Measurements from ENCODE around the gene TBX21.

TBX21 gene

DNA sequence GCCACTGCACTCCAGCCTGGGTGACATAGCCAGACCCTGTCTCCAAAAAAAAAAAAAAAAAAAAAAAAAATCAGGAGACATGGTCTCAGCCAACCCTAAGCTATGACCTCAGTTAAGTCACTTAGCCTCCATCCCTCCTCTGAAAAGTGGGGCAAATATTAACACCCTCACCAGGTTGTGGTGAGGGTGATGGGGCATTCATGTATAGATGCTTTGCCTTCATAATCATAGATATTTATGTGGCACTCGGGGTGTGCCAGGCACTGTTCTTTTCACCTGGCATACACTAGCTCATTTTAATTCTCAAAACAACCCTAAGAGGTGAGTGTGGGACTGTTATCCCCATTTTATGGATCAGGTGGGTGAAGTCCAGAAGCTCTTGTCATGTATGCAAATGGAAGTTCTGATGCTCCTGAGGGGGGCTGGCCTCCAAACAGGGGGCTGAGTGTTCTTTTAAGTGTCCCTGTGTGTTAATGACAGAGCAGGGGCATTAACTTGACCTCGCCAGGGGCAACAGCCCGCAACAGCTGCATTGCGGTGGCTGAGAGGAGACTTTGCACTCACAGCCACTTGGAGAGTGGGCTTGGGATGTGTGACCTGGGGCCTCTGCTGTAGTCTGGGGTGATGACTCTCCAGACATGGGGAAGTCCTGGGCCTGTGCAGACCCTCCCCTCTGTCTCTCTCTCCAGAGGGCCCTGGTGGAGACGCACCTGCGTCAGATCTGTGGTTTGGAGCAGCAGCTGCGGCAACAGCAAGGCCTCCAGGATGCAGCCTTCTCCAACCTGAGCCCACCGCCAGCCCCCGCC lies 34.9 kb upstream of the TBX21 start:
- no peak for DNase-seq (ENCODE audit: low read depth, low spot score)

DNA sequence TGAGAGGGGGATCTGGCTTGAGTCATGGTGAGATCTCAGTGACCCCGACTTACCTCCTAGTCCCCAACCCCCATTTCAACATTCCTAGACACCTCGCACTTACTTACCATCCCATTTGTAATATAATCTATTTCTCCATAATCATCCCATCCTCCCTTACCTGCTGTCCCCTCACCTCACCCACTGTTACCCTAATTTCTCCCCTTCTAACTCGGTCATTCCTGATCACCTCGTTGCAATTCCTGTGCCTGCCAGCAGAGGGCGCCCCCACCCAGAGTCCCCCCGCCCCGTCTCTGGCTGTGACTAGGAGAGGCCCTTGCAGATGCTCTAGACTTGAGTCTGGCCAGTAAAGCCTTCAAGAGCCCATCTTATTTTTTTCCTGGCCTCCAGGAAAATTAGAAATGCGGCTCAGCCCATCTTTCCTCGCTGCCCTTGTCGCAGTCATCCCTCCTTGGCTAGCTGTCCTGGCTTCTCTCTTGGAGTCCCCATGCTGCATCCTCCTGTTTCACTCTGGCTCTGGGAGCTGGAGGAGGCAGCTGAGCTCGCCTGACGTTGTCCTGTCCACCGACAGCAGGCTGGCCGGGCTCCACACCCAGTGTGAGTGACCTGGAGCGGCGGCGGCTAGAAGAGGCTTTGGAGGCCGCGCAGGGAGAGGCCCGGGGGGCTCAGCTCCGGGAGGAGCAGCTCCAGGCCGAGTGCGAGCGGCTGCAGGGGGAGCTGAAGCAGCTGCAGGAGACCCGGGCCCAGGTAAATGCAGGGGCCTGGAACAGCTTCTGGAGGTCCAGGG lies 34.1 kb upstream of the TBX21 start:
- DNase-seq (ENCODE audit: low read depth, low spot score), result no peak

DNA sequence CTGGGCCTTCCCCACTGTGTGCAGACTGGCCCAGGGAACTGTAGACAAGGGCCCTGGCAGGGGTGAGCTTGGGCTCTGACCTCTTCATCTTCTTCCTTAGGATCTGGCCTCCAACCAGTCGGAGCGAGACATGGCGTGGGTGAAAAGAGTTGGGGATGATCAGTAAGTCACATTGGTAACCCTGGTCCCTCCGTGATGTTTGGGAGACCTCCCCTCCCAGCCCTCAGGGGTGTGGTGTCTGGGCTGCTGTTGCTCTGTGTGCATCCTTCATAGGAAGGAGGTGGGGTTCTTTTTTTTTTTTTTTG lies 33.5 kb upstream of the TBX21 start:
- DNase-seq (ENCODE audit: low read depth, low spot score), result no peak

DNA sequence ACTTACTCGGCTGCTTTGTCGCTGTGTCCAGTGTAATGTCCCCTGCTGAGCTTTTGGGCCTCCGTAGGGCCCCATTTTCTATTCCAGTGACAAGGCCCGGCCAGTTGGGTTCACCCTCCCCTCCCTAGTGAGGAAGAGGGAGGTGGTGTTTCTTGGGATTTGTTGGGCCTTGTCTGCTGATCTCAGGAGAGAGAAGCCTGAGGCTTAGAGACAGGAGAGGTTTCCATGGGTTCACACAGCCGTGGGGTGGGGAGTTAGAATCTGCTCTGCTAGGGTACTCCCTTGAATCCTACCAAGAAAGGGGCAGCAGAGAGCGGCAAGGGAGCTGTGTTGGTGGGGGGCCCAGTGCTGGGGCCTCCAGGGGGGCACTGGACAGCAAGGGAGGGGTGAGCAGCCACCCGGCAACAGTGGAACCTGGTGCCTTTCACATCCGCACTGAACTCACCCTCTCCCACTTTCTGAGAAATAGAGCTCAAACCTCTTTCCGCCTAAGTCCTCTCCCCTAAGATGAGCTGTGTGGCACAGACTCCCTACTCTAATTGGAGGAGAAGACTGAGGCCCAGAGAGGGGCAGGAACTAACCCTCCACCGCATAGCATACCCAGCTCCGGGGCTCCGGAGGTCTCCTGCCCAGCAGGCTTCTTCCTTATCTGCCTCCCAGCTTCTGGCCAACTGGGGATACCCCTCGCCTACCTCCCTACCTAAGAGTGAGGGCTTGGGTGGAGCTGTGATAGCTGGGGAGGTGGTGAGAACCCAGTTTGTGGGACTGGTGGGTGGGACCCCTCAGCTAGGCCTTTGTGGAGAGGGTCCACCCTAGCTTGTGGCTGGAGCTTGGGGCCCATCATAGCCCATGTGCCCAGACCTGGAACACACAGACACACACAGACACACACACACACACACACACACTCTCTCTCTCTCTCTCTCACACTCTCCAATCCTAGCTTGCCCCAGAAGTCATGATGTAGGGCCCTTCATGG lies 32.3 kb upstream of the TBX21 start:
- no peak for DNase-seq (ENCODE audit: low read depth, low spot score)

DNA sequence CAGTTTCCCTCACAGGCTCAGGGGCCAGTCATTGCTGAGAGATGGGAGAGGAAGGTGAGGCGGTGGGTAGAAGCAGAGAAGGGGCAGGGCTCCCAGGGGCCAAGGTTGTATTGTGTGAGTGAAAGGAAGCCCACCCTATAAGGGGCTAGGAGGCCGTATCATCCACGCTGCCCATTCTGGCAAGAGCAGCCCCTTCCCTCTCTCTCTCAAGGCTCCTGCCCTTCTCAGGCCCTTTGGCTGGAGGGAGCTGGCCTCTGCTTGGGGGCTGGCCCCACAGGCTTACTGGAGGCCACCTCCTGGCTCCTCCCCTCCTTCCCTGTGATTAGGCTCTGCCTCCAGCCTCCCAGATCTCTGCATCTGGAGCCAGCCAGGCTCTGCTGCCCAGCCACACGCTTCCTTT lies 31.4 kb upstream of the TBX21 start:
- DNase-seq (ENCODE audit: low read depth, low spot score), result no peak

DNA sequence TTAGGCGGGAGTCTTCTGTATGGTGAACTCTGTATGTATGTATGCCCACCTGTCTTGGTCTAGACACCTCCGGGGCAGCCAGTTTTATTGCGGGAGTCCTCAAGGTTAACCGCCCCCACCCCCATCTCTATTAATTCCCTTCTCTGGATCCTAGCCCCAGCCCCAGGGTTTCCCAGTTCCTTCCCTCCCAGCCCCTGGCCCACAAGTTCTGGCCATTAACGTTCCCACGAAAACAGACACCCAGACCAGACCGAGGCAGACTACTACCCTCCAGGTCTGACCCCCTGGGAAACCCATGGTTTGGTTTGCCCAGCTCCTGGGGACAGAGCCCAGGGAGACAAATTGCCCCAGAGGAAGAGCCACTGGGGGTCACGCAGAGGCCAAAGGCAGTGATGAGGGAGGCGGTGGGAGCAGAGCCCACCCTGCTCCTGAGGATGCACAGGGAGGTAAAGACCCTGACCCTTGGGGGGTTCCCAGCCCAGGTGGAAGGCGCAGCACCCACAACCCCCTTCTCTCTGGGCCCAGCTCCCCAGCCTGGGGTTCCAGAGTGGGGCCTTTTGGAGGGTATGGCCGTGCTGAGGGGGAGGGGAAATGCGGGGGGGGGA lies 30.5 kb upstream of the TBX21 start:
- no peak for DNase-seq (ENCODE audit: low read depth, low spot score)

DNA sequence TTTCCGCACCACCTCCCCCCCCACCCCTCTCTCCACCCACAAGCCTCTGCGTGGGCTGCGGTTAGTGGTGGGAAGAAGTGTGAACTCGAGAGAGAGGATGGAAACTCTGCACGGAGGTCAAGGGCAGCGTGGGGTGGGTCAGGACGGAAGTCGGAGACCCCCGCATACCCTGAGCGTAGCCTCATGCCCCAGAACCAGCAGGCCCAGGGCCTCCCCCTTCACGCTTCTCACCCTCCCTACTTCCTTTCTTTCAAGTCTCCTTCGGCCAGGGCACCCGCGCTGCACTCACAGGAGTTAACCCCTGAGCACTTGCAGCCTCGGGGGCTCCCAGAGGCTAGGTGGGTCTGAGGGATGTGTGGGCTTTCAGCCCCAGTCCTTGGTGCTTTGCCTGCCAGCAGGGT lies 29.8 kb upstream of the TBX21 start:
- no peak for DNase-seq (ENCODE audit: low read depth, low spot score)

DNA sequence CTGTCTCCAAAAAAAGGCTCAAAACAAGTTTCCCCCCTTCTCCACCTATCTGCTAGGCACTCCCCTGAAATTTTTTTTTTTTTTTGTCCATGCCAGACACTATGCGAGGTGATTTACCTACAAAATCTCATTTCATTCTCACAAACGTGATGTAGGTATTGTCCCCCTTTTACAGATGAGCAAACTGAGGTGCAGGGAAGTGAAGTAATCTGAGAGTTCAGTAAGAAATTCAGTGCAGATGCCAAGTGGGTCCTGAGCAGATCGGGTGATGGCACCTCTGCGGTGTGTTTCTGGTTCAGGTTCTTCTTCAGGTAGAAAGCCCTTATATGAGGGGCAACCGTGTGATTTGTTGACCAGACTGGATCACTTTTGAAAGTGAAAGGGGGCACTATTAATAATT lies 29.4 kb upstream of the TBX21 start:
- no peak for DNase-seq (ENCODE audit: low read depth, low spot score)

DNA sequence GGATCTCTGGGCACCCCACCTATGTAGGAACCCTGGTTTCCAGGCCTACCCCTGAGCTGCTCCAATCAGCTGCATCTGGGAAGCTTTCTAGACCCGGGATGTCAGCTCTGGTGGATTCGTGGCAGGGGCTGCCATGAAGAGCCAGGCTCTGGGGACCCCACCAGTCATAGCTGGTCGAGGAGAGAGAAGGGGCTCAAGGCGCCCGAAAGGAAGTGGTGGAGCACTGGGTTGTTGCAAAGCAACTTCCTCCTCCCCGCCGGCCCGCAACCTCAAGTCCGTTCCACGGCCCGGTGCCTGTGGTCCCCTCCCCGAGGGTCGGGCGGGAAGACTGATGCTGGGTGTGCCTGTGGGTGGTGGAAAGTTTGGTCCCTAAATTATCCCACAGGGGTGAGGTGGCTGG lies 28.9 kb upstream of the TBX21 start:
- no peak for DNase-seq (ENCODE audit: low read depth, low spot score)

DNA sequence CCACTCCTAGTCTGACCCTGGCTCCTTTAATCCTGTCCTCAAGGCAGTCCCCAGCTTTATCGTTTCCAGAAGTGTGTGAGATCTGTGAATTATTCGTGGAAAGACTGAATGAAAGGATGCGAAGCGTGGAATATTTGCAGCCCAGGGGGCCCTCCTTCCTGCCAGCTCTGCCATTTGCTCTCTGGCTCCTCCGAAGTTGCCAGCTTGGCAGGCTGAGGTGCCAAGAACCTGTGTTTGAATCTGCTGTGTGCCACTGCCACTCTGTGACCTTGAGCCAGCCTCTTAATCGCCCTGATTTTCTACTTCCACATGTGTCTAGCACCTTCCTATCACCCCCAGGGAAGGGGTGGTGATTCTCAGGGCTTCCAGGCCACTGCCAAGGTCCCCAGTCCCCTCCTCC lies 28.3 kb upstream of the TBX21 start:
- DNase-seq (ENCODE audit: low read depth, low spot score), result no peak

DNA sequence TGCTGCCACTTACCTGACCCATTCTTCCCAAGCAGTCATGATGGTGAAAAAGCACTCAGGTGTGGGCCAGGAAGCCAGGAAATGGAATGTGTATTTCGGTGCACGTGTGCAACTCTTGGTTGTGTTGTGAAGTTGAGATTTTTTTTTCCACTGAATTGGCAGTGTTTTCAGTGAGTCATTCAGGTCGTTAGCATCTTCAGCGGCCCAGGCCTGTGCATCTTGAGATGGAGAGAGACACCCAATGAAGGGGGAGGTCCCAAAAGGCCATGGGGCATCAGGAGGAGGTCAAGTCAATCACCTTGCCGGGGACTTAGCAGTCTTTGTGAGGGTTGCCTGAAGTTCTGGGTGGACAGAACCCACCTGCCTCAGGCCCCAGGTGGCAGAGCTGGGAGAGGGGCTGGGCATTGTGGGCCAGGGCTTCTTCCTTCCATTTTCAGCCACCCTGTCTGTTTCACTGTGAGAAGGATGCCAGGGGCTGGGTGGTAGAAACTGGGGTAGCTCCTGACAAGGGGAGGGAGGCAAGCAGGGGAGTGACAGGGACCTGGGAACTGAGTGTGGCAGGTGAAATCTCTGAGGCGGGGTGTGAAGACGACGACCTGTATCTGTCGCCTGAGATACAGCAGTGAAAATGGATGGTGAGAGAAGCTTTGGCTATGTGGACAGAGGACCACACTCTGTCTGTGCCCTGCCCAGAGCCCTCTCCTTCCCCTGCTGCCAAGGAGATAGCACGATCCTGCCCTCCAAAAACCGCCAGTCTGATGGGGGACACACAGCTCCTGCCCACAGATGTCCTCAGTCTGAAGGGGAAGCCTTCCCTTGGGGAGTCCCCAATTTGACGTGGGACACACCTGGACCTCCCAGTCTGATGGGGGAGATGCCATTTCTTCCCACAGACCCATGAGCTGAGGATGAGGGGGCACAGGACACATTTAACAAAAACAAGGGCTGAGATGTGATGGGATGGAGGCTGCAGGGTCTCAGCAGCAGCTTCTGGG lies 27.2 kb upstream of the TBX21 start:
- DNase-seq (ENCODE audit: low read depth, low spot score), result no peak

DNA sequence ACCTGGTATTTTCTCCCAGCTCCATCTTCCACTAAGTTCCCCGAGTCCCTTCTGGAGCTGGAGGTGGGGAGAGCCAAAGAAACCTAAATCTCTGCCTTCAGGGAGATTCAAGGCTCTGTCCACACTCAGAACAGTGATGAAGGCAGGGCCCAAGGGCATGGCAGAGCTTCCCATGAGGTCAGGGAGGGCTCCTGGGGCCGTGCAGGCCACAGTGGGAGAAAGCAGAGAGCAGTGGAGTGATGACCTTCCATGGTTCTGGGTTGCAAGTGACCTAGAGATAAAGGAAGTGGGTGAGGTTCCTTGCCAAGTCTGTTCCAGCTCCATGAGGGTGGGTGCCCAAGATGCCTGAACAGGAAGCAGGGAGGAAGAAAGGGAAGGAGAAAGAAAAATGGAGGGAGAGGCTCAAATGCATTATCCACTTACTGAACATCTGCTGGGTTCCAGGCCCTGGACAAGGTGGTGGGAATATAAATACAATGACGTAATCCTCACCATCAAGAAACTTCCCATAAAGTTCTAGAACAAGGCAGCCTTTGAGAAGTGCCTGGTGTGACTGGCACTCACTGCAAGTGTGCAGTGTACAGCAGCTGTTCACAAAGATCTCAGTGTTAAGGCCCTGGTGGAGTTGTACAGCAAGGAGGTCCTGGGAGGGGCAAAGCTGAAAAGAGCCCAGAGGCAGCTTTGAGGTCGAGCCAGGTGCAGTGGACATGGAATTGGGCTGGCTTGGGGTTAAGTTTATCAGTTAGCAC lies 25.8 kb upstream of the TBX21 start:
- no peak for DNase-seq (ENCODE audit: low read depth, low spot score)

DNA sequence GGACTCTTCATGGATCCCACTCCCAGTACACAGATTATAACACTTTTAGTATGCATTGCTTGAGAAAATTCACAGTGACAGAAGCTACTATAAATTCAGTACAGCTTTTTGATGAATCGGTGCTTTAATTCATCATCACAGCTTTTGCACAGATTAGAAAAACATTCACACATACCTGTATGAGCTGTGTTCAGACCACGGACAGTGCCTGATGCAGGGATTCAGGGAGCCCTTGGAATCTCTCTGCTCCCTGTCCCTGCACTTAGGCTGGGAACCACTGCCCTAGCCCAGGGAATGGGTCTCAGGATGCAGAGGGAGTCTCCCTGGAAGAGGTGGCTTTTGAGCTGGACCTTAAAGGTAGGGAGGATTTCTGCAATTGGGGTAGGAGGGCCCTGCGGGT lies 25.2 kb upstream of the TBX21 start:
- DNase-seq (ENCODE audit: low read depth, low spot score), result no peak

DNA sequence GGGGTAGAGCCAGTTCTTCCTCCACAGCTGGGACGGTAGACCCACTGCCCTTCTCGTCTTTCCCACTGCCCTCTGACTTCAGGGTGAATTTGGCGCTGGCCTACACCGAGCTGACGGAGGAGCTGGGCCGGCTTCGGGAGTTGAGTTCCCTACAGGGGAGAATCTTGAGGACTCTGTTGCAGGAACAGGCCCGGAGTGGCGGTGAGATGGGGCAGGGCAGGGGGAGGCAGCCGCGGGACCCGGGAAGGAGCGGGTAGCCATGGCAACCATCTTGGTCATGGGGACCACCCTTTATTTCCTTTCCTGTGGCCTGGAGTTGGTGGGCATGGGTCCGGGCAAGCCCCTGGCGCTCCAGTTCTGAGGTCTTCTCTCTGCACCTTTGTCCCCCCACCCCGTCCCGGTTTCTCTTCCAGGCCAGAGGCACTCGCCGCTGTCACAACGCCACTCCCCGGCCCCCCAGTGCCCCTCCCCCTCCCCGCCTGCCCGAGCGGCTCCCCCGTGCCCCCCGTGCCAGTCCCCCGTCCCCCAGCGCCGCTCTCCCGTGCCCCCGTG lies 24.6 kb upstream of the TBX21 start:
- no peak for DNase-seq (ENCODE audit: low read depth, low spot score)

DNA sequence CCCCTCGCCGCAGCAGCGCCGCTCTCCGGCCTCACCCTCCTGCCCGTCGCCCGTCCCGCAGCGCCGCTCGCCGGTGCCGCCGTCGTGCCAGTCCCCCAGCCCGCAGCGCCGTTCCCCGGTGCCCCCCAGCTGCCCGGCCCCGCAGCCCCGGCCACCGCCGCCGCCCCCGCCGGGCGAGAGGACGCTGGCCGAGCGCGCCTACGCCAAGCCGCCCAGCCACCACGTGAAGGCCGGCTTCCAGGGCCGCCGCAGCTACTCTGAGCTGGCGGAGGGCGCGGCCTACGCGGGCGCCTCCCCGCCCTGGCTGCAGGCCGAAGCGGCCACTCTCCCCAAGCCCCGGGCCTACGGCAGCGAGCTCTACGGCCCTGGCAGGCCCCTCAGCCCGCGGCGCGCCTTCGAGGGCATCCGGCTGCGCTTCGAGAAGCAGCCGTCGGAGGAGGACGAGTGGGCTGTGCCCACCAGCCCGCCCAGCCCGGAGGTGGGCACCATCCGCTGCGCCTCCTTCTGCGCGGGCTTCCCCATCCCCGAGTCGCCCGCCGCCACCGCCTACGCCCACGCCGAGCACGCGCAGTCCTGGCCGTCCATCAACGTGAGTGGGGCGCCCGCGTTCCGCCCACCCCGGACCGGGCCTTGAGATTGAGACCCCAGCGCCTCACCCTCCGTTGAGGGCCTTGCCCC lies 24.0 kb upstream of the TBX21 start:
- no peak for DNase-seq (ENCODE audit: low read depth, low spot score)

DNA sequence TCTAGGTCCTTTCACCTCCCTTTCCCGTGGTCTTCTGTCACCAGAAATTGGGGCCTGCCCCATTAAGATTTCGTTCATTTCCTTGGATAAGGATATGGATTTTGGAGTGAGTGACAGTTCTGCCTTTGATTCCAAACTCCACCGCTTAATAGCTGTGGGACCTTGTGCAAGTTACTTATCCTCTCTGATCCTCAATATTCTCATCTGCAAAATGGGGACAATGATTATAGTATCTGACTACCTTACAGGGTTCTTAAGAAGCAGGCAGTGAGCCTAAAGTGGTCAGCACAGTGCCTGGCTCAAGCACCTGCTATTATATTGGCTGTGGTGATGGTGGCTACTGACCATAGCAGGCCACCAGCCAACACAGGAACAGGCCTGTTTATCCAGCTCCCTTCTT lies 23.4 kb upstream of the TBX21 start:
- DNase-seq (ENCODE audit: low read depth, low spot score), result no peak

DNA sequence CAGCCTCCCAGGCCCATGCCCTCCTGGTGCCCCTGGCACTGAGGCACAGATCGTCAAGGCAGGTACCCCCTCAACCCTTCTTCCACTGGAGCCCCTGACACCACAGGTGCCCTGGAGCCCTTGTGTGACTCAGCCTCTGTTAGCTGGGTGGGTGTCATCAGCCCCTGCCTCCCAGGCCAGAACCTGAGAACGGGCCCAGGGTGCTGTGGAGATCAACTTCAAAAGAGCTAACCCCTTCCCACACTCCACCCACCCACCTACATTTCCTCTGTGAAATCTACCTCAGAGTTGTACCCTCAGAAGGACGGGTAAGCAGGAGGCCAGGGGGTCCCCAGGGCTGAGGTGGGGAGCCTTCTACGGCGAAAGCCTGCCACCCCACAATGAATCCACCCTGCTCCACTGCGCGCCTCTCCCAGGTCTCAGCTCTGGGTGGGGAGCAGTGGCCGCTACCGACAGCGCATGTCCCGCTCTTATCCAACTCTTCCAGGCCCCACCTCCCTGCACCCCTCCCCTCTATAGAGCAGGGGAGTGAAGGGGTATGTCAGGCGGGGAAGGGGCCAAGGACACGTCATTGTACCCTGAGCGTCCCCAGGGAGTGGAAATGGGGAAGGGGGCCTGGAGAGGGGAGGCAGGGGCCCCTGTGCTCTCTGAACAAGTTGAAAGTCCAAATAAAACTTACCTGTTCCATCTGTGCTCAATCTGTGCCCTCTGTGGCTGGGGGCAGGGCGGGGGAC lies 21.5 kb upstream of the TBX21 start:
- no peak for DNase-seq (ENCODE audit: low read depth, low spot score)

DNA sequence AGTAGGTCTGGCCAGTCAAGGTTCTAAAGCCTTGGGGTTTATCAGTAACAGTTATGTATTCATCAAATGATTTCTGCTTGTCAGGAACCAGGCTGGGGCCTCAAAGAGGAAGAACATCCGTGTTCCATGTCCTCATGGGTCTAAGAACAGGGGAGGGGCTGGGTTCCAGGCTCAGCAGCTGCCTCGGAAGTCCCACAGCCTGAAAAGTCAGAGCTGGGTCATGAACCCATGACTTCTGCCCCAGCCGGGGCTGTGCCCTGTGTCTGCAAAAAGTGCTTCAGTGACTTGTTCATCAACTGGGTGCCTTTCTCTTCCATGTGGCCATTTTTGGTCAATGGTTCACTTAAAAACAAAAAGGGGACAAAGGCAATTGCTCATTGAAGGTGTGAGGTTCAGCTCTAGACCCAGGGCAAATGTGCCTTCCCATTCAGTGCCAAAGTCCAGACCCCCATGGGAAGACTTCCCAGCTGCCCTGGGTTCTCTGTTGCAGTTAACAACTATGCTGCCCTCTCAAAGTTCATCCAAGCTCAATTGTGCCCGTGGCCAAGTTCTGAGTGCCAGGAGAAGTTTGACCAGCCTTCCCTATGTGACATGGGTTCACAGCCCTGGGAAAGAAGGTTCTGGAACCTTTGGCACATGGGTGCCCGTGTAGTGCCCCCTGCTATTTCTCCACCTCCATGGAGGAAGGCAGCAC lies 20.6 kb upstream of the TBX21 start:
- DNase-seq (ENCODE audit: low read depth, low spot score), result no peak

Measured in brain pericyte (primary cell).